GM18868 (cell line): ENCODE data around the gene MAT2A.
A peak's percentile ranks its signal among the peaks of the same experiment; 100 is the strongest.

ENCODE experiments used
- ATAC-seq: cut with Tn5 transposase; IDR thresholded peaks from one replicate; pipeline ENCODE4 v1.9.1; 2021; ENCODE audit warnings: mild to moderate bottlenecking, moderate library complexity; ENCODE audit not compliant: unreplicated experiment

The MAT2A gene

GRCh38 chr2:85538507-85539360 is at the start of gene MAT2A:
TSS of gene MAT2A (plus strand) at chr2:85539168. CDS start at chr2:85539288, 120 bp downstream.
- peak; percentile 70 for ATAC-seq

GRCh38 chr2:85490861-85491755 is 47.9 kb upstream of the MAT2A start:
- no peak for ATAC-seq

- ATAC-seq: no peak
These were observed 42.5 kb upstream of the MAT2A start for GRCh38 chr2:85496436-85496835.

GRCh38 chr2:85497944-85498630 is 40.9 kb upstream of the MAT2A start:
- ATAC-seq: no peak

- no peak for ATAC-seq
These were observed 37.7 kb upstream of the MAT2A start for GRCh38 chr2:85501248-85501647.

- ATAC-seq: no peak
These were observed 36.2 kb upstream of the MAT2A start for GRCh38 chr2:85502720-85503119.

GRCh38 chr2:85503168-85503850 is 35.7 kb upstream of the MAT2A start:
- no peak for ATAC-seq

GRCh38 chr2:85503851-85504777 is 34.9 kb upstream of the MAT2A start:
- ATAC-seq: no peak

GRCh38 chr2:85504778-85505261 is 34.1 kb upstream of the MAT2A start:
- no peak for ATAC-seq

- no peak for ATAC-seq
These were observed 33.3 kb upstream of the MAT2A start for GRCh38 chr2:85505551-85506238.

- no peak for ATAC-seq
These were observed 32.2 kb upstream of the MAT2A start for GRCh38 chr2:85506768-85507181.

- no peak for ATAC-seq
These were observed 27.8 kb upstream of the MAT2A start for GRCh38 chr2:85511008-85511811.

- no peak for ATAC-seq
These were observed 24.6 kb upstream of the MAT2A start for GRCh38 chr2:85514323-85514722.

- no peak for ATAC-seq
These were observed 22.1 kb upstream of the MAT2A start for GRCh38 chr2:85516653-85517389.

GRCh38 chr2:85522090-85522647 is 16.8 kb upstream of the MAT2A start:
- no peak for ATAC-seq

GRCh38 chr2:85523062-85523902 is 15.7 kb upstream of the MAT2A start:
- ATAC-seq: no peak
